A549 (cell line): Measurements from ENCODE around the gene SLC25A41.

Experiments
- CTCF ChIP-seq: fragments of >200 bp; sonication (Bioruptor Twin); formaldehyde crosslinking; IDR thresholded peaks from 3 replicates; pipeline ENCODE4 v1.5.1; 2016
- ELK1 ChIP-seq: fragments of 150-350 bp; IDR thresholded peaks from 2 replicates; pipeline ENCODE4 v1.6.1; 2014; ENCODE audit warnings: low read depth, mild to moderate bottlenecking, low read length
- EP300 ChIP-seq, 2 experiments: fragments of >200 bp; sonication (Bioruptor Twin); formaldehyde crosslinking; IDR thresholded peaks; 2 replicates in 1 of 2; 3 replicates in 1 of 2; pipeline ENCODE4 v1.6.1; 2016 to 2017
- HMGXB4 ChIP-seq: fragments of 250-450 bp; sonication (Bioruptor Pico); IDR thresholded peaks from 2 replicates; pipeline ENCODE4 v1.5.0; 2021; ENCODE audit warnings: mild to moderate bottlenecking, moderate library complexity, borderline replicate concordance
- HOXB13 ChIP-seq: fragments of 250-450 bp; sonication (Bioruptor Pico); IDR thresholded peaks from 2 replicates; pipeline ENCODE4 v1.5.0; 2020; ENCODE audit warnings: low read depth, mild to moderate bottlenecking, moderate library complexity
- JUN ChIP-seq, 2 experiments: fragments of >200 bp; sonication (Bioruptor Twin); formaldehyde crosslinking; IDR thresholded peaks; 2 replicates in 1 of 2; 3 replicates in 1 of 2; pipeline ENCODE4 v1.6.1; 2016 to 2017
- REST ChIP-seq: fragments of 200-600 bp; sonication (generic); IDR thresholded peaks from 2 replicates; pipeline ENCODE4 v1.6.1; 2016; ENCODE audit warnings: antibody characterized with exemption, mild to moderate bottlenecking, moderate library complexity

GRCh38 chr19:6473647-6474046 is 40.1 kb upstream of the SLC25A41 start:
- TF ChIP-seq CTCF (no peak), REST (no peak), ELK1 (no peak), HMGXB4 (CRISPR knock-in tag) (no peak), EP300 (IDR thresholded peaks at IDR 0.05) (no peak), HOXB13 (CRISPR knock-in tag) (no peak), JUN (IDR thresholded peaks at IDR 0.05) (no peak)
